Measurements from ENCODE around the gene DSCAML1. TPM values are rescaled to one million over a fixed set of nuclear protein-coding genes. Genes with fewer than 3 reads are reported as not detected.

Gene DSCAML1
- total RNA-seq, 4 donors from 2014 or later = 0.20 to 1.1 (median 0.36) TPM

GRCh38 chr11:117825538-117826189 lies 28.6 kb upstream of the DSCAML1 start:
- H3K27ac ChIP-seq = no peak overlapping the region
- 83 to 91% methylated on average over 8 of the region's 8 CpGs for WGBS, 2 donors
- no peaks in the 10 kb centered on the region for H3K36me3 ChIP-seq
- TF ChIP-seq EP300 (IDR thresholded peaks at IDR 0.05) (no peak), CTCF (IDR thresholded peaks at IDR 0.05) (no peak), POLR2A (IDR thresholded peaks at IDR 0.05) (no peak)
- H3K9me3 ChIP-seq = no peaks in the 10 kb centered on the region
- no peak overlapping the region for H3K4me3 ChIP-seq
- H3K4me1 ChIP-seq = peaks cover 0 to 28% (median 8%) of the 10 kb centered on the region in 4 donors
- DNase-seq (ENCODE audit: low spot score in 2 of 2) = no peak
- no peaks in the 10 kb centered on the region for H3K27me3 ChIP-seq

GRCh38 chr11:117824571-117825537 lies 27.8 kb upstream of the DSCAML1 start, which contains the start of gene FXYD2:
FXYD2 (minus strand) TSS chr11:117824744; CDS start chr11:117824678, 66 bp downstream.
- Histone ChIP-seq H3K4me1 (peaks cover 0 to 28% (median 8%) of the 10 kb centered on the region in 4 donors), H3K27ac (peak within 1 kb of the TSS in 3 of 4 donors; percentile 40 to 55 (median 43))
- WGBS, 2 donors = 58 to 64% methylated on average over 17 to 22 of the region's 22 CpGs

GRCh38 chr11:117823946-117824420 lies 27.0 kb upstream of the DSCAML1 start:
- Histone ChIP-seq H3K4me1 (peaks cover 0 to 27% (median 5%) of the 10 kb centered on the region in 4 donors), H3K9me3 (no peaks in the 10 kb centered on the region), H3K27ac (peak overlapping the region in 3 of 4 donors; percentile 40 to 55 (median 43)), H3K36me3 (no peaks in the 10 kb centered on the region), H3K27me3 (no peaks in the 10 kb centered on the region), H3K4me3 (no peak overlapping the region)
- peak in 1 of 2 donors; percentile 19 for DNase-seq (ENCODE audit: low spot score in 2 of 2)
- no peak for TF ChIP-seq CTCF (IDR thresholded peaks at IDR 0.05)
- no peak for TF ChIP-seq POLR2A (IDR thresholded peaks at IDR 0.05)
- peak in 1 of 2 donors; percentile 41 for TF ChIP-seq EP300 (IDR thresholded peaks at IDR 0.05)
- WGBS, 2 donors = 41 to 46% methylated on average over 12 to 13 of the region's 13 CpGs

More at GRCh38 chr11:117824571-117825537, 27.8 kb upstream of the DSCAML1 start, which contains the start of gene FXYD2:
- TF ChIP-seq EP300 (IDR thresholded peaks at IDR 0.05) (no peak), POLR2A (IDR thresholded peaks at IDR 0.05) (no peak), CTCF (IDR thresholded peaks at IDR 0.05) (no peak)
- H3K4me3 ChIP-seq = no peak within 1 kb of the TSS
- peak in 1 of 2 donors; percentile 28 for DNase-seq (ENCODE audit: low spot score in 2 of 2)
- H3K27me3 ChIP-seq = no peaks in the 10 kb centered on the region
- H3K36me3 ChIP-seq = no peaks in the 10 kb centered on the region
- no peaks in the 10 kb centered on the region for H3K9me3 ChIP-seq

- no peaks in the 10 kb centered on the region for H3K27me3 ChIP-seq
- peak overlapping the region in 3 of 4 donors; percentile 35 to 55 (median 40) for H3K27ac ChIP-seq
- H3K4me3 ChIP-seq = no peak overlapping the region
- 57 to 59% methylated on average over 3 to 18 of the region's 18 CpGs for WGBS, 2 donors
- no peak for DNase-seq (ENCODE audit: low spot score in 2 of 2)
- no peaks in the 10 kb centered on the region for H3K9me3 ChIP-seq
- TF ChIP-seq CTCF (IDR thresholded peaks at IDR 0.05) (peak in 2 of 5 experiments; percentile 5 to 16), POLR2A (IDR thresholded peaks at IDR 0.05) (no peak)
- H3K36me3 ChIP-seq = no peaks in the 10 kb centered on the region
- peaks cover 0 to 23% (median 3%) of the 10 kb centered on the region in 4 donors for H3K4me1 ChIP-seq
These were observed 26.4 kb upstream of the DSCAML1 start for GRCh38 chr11:117823294-117823945.

Data from tibial nerve (tissue), 4 donors.